SK-N-SH treated with all-trans-retinoic acid at 6 μM for 48 hours (cell line): ENCODE measurements around the gene TSBP1.
"Not testable (repeated sequence)": the region's sequence is repeated elsewhere in the genome, so short reads cannot be mapped to it uniquely, and the experiment has no call there.

Experiments
- ATAC-seq: fragments of 200-7000 bp; cut with Tn5 transposase; 3 replicates; pipeline ENCODE4 v1.9.1; 2020; ENCODE audit warnings: mild to moderate bottlenecking, moderate library complexity
- ARNTL ChIP-seq: fragments of 450-650 bp; formaldehyde crosslinking; IDR thresholded peaks from 2 replicates; pipeline ENCODE4 v1.5.0; 2020; ENCODE audit warnings: low read depth, mild to moderate bottlenecking, moderate library complexity, borderline replicate concordance
- ESRRG ChIP-seq: fragments of 250-450 bp; sonication (Bioruptor Pico); IDR thresholded peaks from 2 replicates; pipeline ENCODE4 v1.6.1; 2021; ENCODE audit warnings: mild to moderate bottlenecking
- ISL1 ChIP-seq: fragments of 250-450 bp; sonication (Bioruptor Pico); IDR thresholded peaks from 2 replicates; pipeline ENCODE4 v2.1.2; 2022; ENCODE audit warnings: mild to moderate bottlenecking, moderate library complexity
- PPARA ChIP-seq: fragments of 250-450 bp; sonication (Bioruptor Pico); IDR thresholded peaks from 2 replicates; pipeline ENCODE4 v1.5.0; 2020; ENCODE audit warnings: mild to moderate bottlenecking, borderline replicate concordance
- RARB ChIP-seq: fragments of 250-450 bp; sonication (Bioruptor Pico); IDR thresholded peaks from 2 replicates; pipeline ENCODE4 v1.8.0; 2021; ENCODE audit warnings: mild to moderate bottlenecking, moderate library complexity
- SNAI2 ChIP-seq: fragments of 250-450 bp; sonication (Bioruptor Pico); IDR thresholded peaks from 2 replicates; pipeline ENCODE4 v1.5.0; 2020; ENCODE audit warnings: mild to moderate bottlenecking, moderate library complexity
- TCF4 ChIP-seq: fragments of 250-450 bp; sonication (Bioruptor Pico); IDR thresholded peaks from 2 replicates; pipeline ENCODE4 v1.8.0; 2021; ENCODE audit warnings: mild to moderate bottlenecking, moderate library complexity, borderline replicate concordance
- TOX ChIP-seq: fragments of 250-450 bp; sonication (Bioruptor Pico); IDR thresholded peaks from 2 replicates; pipeline ENCODE4 v1.8.0; 2021; ENCODE audit warnings: mild to moderate bottlenecking, moderate library complexity, borderline replicate concordance
- ZC3H10 ChIP-seq: fragments of 250-450 bp; sonication (Bioruptor Pico); IDR thresholded peaks from 2 replicates; pipeline ENCODE4 v1.5.1; 2021; ENCODE audit warnings: mild to moderate bottlenecking, moderate library complexity
- ZFP3 ChIP-seq: fragments of 250-450 bp; sonication (Bioruptor Pico); IDR thresholded peaks from 2 replicates; pipeline ENCODE4 v1.5.0; 2020; ENCODE audit warnings: mild to moderate bottlenecking, moderate library complexity
- ZFP30 ChIP-seq: fragments of 450-650 bp; formaldehyde crosslinking; IDR thresholded peaks from 2 replicates; pipeline ENCODE4 v1.5.0; 2022; ENCODE audit warnings: mild to moderate bottlenecking, moderate library complexity
- ZNF565 ChIP-seq: fragments of 450-650 bp; formaldehyde crosslinking; conservative IDR thresholded peaks from 2 replicates; pipeline ENCODE4 v1.5.0; 2020; ENCODE audit warnings: low read depth, mild to moderate bottlenecking, moderate library complexity
- ZNF70 ChIP-seq: fragments of 450-650 bp; formaldehyde crosslinking; IDR thresholded peaks from 2 replicates; pipeline ENCODE4 v1.5.0; 2020; ENCODE audit warnings: mild to moderate bottlenecking, moderate library complexity
- TF ChIP-seq, protein P1 (sequence below): fragments of 250-450 bp; sonication (Bioruptor Pico); IDR thresholded peaks from 2 replicates; pipeline ENCODE4 v1.8.0; 2021; ENCODE audit warnings: low read depth, mild to moderate bottlenecking, moderate library complexity, borderline replicate concordance
- TF ChIP-seq, protein P2 (sequence below): fragments of 250-450 bp; sonication (Bioruptor Pico); IDR thresholded peaks from 2 replicates; pipeline ENCODE4 v1.5.0; 2020; ENCODE audit warnings: mild to moderate bottlenecking, moderate library complexity
- TF ChIP-seq, protein P3 (sequence below): fragments of 250-450 bp; sonication (Bioruptor Pico); IDR thresholded peaks from 2 replicates; pipeline ENCODE4 v1.5.1; 2020; ENCODE audit warnings: low read depth, mild to moderate bottlenecking, moderate library complexity
- TF ChIP-seq, protein P4 (sequence below): fragments of 250-450 bp; sonication (Bioruptor Pico); IDR thresholded peaks from 2 replicates; pipeline ENCODE4 v1.8.0; 2020; ENCODE audit warnings: mild to moderate bottlenecking, moderate library complexity, borderline replicate concordance

Gene TSBP1

DNA sequence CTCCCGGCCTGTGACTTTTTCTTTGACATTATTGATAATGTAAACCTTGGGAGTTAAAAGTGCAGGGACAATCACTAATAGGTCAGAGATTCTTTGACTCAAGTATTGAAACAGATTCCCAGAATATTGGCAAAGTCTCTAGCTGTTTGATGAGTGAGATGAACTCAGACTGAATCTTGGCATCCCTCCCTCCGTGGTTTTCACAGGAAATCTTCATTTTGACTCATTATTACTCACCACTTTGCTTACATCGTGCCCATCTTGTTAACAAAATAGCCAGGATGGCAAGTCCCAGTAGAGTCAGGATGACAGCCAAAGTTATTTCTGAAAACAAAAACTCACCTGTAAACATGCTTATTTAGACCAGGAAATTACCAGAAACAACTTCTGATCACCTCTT, 2.0 kb downstream of the TSBP1 start (continued):
- TF ChIP-seq, protein P1, sequence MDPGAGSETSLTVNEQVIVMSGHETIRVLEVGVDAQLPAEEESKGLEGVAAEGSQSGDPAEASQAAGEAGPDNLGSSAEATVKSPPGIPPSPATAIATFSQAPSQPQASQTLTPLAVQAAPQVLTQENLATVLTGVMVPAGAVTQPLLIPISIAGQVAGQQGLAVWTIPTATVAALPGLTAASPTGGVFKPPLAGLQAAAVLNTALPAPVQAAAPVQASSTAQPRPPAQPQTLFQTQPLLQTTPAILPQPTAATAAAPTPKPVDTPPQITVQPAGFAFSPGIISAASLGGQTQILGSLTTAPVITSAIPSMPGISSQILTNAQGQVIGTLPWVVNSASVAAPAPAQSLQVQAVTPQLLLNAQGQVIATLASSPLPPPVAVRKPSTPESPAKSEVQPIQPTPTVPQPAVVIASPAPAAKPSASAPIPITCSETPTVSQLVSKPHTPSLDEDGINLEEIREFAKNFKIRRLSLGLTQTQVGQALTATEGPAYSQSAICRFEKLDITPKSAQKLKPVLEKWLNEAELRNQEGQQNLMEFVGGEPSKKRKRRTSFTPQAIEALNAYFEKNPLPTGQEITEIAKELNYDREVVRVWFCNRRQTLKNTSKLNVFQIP (CRISPR knock-in tag) = no peak
- no peak for TF ChIP-seq SNAI2 (CRISPR knock-in tag)
- TF ChIP-seq ARNTL (CRISPR knock-in tag) = no peak
- no peak for TF ChIP-seq PPARA (CRISPR knock-in tag)
- TF ChIP-seq TCF4 (CRISPR knock-in tag) = no peak
- no peak for TF ChIP-seq ZFP30 (CRISPR knock-in tag)

DNA sequence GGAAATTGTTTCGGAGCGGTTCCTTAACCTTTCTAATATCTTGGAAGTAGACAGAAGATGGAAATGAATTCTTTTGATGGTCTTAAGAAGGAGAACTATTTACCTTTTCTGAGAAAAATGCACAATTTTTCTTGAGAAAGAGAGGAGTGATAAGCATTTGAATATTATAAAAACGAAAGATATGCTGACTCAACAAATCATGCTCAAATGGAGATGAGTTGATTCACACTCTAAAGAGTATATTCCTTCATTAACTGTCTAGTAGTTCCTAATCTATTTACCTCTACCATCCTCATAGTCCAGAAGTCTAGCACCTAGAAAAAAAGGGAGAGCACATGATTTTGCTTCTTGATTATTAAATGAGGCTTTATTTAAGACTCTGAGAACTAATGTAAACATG, 4.1 kb downstream of the TSBP1 start:
- TF ChIP-seq ISL1 (CRISPR knock-in tag) = no peak
- TF ChIP-seq RARB (CRISPR knock-in tag) = no peak
- no peak for TF ChIP-seq ZFP3 (CRISPR knock-in tag)
- TF ChIP-seq, protein P2, sequence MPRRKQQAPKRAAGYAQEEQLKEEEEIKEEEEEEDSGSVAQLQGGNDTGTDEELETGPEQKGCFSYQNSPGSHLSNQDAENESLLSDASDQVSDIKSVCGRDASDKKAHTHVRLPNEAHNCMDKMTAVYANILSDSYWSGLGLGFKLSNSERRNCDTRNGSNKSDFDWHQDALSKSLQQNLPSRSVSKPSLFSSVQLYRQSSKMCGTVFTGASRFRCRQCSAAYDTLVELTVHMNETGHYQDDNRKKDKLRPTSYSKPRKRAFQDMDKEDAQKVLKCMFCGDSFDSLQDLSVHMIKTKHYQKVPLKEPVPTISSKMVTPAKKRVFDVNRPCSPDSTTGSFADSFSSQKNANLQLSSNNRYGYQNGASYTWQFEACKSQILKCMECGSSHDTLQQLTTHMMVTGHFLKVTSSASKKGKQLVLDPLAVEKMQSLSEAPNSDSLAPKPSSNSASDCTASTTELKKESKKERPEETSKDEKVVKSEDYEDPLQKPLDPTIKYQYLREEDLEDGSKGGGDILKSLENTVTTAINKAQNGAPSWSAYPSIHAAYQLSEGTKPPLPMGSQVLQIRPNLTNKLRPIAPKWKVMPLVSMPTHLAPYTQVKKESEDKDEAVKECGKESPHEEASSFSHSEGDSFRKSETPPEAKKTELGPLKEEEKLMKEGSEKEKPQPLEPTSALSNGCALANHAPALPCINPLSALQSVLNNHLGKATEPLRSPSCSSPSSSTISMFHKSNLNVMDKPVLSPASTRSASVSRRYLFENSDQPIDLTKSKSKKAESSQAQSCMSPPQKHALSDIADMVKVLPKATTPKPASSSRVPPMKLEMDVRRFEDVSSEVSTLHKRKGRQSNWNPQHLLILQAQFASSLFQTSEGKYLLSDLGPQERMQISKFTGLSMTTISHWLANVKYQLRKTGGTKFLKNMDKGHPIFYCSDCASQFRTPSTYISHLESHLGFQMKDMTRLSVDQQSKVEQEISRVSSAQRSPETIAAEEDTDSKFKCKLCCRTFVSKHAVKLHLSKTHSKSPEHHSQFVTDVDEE (CRISPR knock-in tag) = no peak
- no peak for TF ChIP-seq ZNF70 (CRISPR knock-in tag)
- TF ChIP-seq PPARA (CRISPR knock-in tag) = no peak
- no peak for TF ChIP-seq ZNF565 (CRISPR knock-in tag)
- no peak for TF ChIP-seq ZC3H10 (CRISPR knock-in tag)
- TF ChIP-seq, protein P3, sequence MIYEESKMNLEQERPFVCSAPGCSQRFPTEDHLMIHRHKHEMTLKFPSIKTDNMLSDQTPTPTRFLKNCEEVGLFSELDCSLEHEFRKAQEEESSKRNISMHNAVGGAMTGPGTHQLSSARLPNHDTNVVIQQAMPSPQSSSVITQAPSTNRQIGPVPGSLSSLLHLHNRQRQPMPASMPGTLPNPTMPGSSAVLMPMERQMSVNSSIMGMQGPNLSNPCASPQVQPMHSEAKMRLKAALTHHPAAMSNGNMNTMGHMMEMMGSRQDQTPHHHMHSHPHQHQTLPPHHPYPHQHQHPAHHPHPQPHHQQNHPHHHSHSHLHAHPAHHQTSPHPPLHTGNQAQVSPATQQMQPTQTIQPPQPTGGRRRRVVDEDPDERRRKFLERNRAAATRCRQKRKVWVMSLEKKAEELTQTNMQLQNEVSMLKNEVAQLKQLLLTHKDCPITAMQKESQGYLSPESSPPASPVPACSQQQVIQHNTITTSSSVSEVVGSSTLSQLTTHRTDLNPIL = no peak
- no peak for TF ChIP-seq ARNTL (CRISPR knock-in tag)

DNA sequence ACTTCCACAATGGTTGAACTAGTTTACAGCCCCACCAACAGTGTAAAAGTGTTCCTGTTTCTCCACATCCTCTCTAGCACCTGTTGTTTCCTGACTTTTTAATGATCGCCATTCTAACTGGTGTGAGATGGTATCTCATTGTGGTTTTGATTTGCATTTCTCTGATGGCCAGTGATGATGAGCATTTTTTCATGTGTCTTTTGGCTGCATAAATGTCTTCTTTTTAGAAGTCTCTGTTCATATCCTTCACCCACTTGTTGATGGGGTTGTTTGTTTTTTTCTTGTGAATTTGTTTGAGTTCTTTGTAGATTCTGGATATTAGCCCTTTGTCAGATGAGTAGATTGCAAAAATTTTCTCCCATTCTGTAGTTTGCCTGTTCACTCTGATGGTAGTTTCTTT, 12.5 kb downstream of the TSBP1 start:
- ATAC-seq = not testable (repeated sequence)

More for the DNA sequence above, 4.1 kb downstream of the TSBP1 start:
- no peak for ATAC-seq

DNA sequence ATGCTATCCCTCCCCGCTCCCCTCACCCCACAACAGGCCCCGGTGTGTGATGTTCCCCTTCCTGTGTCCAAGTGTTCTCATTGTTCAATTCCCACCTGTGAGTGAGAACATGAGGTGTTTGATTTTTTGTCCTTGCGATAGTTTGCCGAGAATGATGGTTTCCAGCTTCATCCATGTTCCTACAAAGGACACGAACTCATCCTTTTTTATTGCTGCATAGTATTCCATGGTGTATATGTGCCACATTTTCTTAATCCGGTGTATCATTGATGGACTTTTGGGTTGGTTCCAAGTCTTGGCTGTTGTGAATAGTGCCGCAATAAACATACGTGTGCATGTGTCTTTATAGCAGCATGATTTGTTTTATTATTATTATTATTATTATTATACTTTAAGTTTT, 13.2 kb downstream of the TSBP1 start:
- ATAC-seq = not testable (repeated sequence)

DNA sequence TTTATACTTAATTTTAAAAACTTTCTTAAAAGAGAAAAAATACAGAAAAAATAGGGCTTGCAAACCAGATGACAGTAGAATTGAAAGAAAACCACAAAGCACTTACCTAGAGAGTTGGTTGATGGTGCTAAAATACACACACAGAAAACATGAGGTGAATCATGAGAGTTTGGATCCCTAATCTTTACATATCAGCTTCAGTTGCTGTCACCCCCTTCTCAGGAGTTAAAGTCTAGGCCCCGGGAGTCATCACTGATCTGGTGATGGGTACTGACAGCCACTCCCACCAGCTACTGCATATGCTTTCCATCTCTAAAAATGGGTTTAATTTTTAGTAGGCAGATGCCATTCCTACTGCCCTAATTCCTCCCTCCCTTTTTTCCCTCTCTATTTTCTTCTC, 16.7 kb downstream of the TSBP1 start:
- TF ChIP-seq ZFP3 (CRISPR knock-in tag) (no peak), ZNF565 (CRISPR knock-in tag) (no peak), ISL1 (CRISPR knock-in tag) (no peak), TOX (no peak), ESRRG (no peak), TCF4 (CRISPR knock-in tag) (no peak)
- TF ChIP-seq, protein P4, sequence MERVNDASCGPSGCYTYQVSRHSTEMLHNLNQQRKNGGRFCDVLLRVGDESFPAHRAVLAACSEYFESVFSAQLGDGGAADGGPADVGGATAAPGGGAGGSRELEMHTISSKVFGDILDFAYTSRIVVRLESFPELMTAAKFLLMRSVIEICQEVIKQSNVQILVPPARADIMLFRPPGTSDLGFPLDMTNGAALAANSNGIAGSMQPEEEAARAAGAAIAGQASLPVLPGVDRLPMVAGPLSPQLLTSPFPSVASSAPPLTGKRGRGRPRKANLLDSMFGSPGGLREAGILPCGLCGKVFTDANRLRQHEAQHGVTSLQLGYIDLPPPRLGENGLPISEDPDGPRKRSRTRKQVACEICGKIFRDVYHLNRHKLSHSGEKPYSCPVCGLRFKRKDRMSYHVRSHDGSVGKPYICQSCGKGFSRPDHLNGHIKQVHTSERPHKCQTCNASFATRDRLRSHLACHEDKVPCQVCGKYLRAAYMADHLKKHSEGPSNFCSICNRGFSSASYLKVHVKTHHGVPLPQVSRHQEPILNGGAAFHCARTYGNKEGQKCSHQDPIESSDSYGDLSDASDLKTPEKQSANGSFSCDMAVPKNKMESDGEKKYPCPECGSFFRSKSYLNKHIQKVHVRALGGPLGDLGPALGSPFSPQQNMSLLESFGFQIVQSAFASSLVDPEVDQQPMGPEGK = no peak
- TF ChIP-seq, protein P2 (CRISPR knock-in tag) = no peak
- TF ChIP-seq, protein P3 = no peak
- TF ChIP-seq, all 23 proteins: peak for 0
- ATAC-seq = no peak
